ENCODE measurements around the gene USF2. TPM values are rescaled to one million over a fixed set of nuclear protein-coding genes. Genes with fewer than 3 reads are reported as not detected.

USF2 gene
- total RNA-seq, 1 donor from 2014 or later = 236 TPM

DNA sequence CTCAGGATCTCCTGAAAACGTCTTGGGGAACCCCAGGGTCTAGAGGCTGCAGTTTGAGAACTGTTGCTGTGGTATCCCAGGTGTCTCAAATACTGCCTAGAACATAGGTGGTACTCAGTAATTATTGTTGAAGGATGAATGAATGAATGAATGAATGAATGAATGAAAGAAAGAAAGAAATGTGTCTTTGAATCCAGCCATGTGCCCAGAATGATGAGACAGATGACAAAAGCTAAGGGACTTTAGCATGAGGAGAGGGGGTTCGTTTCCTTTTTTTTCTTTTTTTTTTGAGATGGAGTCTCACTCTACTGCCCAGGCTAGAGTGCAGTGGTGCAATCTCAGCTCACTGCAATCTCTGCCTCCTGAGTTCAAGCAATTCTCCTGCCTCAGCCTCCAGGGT lies 12.2 kb upstream of the USF2 start:
- intact Hi-C loops (cut with micrococcal nuclease) = no loop called here
- Mint-ChIP-seq H3K4me3 (no peak overlapping the region), H3K27me3 (no peaks in the 10 kb centered on the region), H3K27ac (no peak overlapping the region), H3K9me3 (no peaks in the 10 kb centered on the region), H3K4me1 (peaks cover 3% of the 10 kb centered on the region), H3K36me3 (ENCODE audit: low read depth) (peaks cover 21% of the 10 kb centered on the region)
- TF ChIP-seq, protein P1, sequence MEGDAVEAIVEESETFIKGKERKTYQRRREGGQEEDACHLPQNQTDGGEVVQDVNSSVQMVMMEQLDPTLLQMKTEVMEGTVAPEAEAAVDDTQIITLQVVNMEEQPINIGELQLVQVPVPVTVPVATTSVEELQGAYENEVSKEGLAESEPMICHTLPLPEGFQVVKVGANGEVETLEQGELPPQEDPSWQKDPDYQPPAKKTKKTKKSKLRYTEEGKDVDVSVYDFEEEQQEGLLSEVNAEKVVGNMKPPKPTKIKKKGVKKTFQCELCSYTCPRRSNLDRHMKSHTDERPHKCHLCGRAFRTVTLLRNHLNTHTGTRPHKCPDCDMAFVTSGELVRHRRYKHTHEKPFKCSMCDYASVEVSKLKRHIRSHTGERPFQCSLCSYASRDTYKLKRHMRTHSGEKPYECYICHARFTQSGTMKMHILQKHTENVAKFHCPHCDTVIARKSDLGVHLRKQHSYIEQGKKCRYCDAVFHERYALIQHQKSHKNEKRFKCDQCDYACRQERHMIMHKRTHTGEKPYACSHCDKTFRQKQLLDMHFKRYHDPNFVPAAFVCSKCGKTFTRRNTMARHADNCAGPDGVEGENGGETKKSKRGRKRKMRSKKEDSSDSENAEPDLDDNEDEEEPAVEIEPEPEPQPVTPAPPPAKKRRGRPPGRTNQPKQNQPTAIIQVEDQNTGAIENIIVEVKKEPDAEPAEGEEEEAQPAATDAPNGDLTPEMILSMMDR (IDR thresholded peaks at IDR 0.05) = no peak
- ChIA-PET POLR2A (interaction anchor here (0.6 to 3.2 kb wide), 3 partner anchors 10 to 170 kb away, joined by 3 to 13 read pairs (median 5); no protein-coding TSS in a partner anchor), CTCF (no interaction called here)
- DNase-seq (no peak), ATAC-seq (ENCODE audit: low read depth) (no peak)

DNA sequence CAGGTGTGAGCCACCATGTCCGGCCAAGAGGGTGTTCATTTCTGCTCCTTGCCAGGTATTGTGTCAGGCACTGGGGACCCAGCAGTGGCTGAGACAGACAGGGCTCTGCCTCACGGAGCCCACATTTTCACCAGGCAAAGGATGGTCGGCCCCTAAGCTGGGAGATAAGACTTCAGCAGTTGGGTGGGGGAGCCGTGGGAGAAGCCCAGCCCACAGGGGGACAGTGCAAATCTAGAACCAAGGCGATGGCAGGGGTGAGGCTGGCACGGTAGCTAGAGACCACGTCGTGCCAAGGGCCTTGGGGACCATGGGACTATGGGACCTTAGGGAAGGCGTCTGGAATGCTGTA lies 11.7 kb upstream of the USF2 start:
- no peak for DNase-seq
- Mint-ChIP-seq H3K4me3 (no peak overlapping the region), H3K27me3 (no peaks in the 10 kb centered on the region), H3K27ac (no peak overlapping the region), H3K4me1 (peaks cover 3% of the 10 kb centered on the region), H3K36me3 (ENCODE audit: low read depth) (peaks cover 19% of the 10 kb centered on the region), H3K9me3 (no peaks in the 10 kb centered on the region)
- intact Hi-C loops (cut with micrococcal nuclease) = no loop called here
- no peak for ATAC-seq (ENCODE audit: low read depth)
- CTCF ChIA-PET = no interaction called here
- POLR2A ChIA-PET = interaction anchor here (3.2 kb wide), 1 partner anchor 10 kb away, joined by 13 read pairs; no protein-coding TSS in a partner anchor
- TF ChIP-seq, protein P1 (IDR thresholded peaks at IDR 0.05) = no peak

DNA sequence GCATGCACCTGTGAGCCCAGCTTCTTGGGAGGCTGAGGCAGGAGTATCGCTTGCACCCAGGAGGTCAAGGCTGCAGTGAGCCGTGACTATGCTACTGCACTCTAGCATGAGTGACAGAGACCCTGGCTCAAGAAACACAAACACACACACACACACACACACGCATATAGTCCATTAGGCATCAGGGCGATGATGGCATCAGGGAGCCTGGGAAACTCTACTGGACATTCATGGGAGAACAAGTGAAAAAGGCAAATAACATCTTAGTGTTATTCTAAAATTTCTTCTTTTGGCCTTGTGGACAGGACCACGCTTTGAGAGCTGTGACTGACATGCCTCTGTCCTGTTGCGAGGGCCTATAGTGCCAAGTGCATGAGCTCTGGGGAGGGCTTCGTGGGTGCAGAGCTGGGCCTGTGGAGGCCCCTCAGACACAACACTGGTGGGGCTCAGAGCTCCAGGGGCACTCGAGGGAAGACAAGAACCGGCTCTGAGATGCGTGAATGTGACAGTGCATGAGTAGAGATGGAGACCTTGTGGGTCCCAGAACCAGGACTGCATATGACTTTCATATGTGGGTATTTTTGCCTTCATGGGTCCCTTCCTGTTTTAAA lies 8.0 kb upstream of the USF2 start:
- no peak for ATAC-seq (ENCODE audit: low read depth)
- peak; percentile 5 for DNase-seq
- Mint-ChIP-seq H3K27me3 (no peaks in the 10 kb centered on the region), H3K4me3 (no peak overlapping the region), H3K36me3 (ENCODE audit: low read depth) (peaks cover 12% of the 10 kb centered on the region), H3K27ac (no peak overlapping the region), H3K4me1 (peaks cover 28% of the 10 kb centered on the region), H3K9me3 (no peaks in the 10 kb centered on the region)
- CTCF ChIA-PET = no interaction called here
- intact Hi-C loops (cut with micrococcal nuclease) = no loop called here
- POLR2A ChIA-PET = interaction anchor here (2.0 kb wide), 1 partner anchor 107 kb away, joined by 5 read pairs; no protein-coding TSS in a partner anchor
- TF ChIP-seq, protein P1 (IDR thresholded peaks at IDR 0.05) = no peak

DNA sequence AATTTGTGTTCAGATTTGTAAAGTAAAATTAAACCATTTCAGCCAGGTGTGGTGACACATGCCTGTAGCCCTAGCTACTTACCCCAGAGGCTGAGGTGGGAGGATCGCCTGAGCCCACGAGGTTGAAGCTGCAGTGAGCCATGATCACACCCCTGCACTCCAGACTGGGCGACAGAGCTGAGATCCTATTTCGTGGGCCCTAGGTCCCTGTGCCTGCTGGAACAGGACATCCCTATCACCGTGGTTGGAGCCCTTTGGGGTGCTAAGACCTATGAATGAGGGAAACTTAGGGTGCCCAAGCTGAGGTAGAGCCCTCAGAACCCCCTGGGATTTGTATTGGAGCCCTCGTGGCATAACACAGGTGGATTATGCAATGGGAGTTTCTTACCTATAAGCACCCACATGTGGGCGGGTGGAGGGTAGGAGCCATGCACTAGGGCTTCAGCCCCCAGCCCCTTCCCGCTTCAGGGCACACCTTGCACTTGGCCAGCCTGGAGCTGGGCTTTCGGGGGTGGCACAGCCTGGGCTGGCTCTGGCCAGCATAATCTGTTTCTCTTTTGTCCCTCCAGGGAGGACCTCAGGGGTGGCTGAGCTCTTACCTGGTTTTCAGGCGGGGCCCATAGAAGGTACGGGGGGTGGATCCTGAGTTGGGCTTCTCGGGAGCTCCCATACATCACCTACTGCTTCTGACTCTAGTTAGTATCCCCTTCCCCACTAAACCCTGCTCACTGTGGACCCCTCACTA lies 7.2 kb upstream of the USF2 start:
- Mint-ChIP-seq H3K27me3 (no peaks in the 10 kb centered on the region), H3K4me3 (no peak overlapping the region), H3K27ac (peak overlapping the region; percentile 50), H3K36me3 (ENCODE audit: low read depth) (peaks cover 18% of the 10 kb centered on the region), H3K9me3 (no peaks in the 10 kb centered on the region), H3K4me1 (peaks cover 32% of the 10 kb centered on the region)
- peak; percentile 12 for DNase-seq
- ChIA-PET POLR2A (interaction anchor here (0.6 to 2.0 kb wide), 5 partner anchors 12 to 108 kb away, joined by 3 to 5 read pairs (median 3); no protein-coding TSS in a partner anchor), CTCF (no interaction called here)
- TF ChIP-seq, protein P1 (IDR thresholded peaks at IDR 0.05) = no peak
- intact Hi-C loops (cut with micrococcal nuclease) = no loop called here
- no peak for ATAC-seq (ENCODE audit: low read depth)

DNA sequence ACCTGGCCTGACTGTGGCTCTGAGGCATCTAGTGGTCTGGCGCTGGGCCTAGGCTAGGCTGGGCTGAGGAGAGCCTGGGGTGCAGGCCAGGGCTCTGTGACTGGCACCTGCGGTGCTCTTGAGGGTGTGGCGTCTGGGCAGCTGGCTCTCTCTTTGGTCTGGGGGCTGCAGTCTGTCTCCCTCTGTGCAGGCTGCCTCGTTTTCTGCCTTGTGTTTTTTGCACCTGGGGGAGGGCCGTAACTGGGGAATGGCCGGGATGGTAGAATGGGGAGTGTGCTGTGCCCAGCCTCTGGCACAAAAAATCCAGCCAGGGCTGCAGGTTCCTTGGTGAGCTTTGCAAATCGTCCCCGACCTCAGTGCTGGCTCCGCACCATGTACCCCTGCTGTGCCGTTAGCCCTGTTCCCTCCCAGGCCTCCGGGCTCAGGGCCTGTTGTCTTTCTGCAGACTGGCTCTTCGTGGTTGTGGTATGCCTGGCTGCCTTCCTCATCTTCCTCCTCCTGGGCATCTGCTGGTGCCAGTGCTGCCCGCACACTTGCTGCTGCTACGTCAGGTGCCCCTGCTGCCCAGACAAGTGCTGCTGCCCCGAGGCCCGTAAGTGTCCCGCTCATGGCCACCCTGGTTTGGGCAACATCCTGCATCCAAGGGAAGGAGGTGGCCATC lies 6.5 kb upstream of the USF2 start:
- CTCF ChIA-PET = no interaction called here

More for the DNA sequence above, 6.5 kb upstream of the USF2 start:
- ATAC-seq (ENCODE audit: low read depth) = no peak
- H3K27me3 Mint-ChIP-seq = no peaks in the 10 kb centered on the region
- DNase-seq = peak; percentile 6
- intact Hi-C loops (cut with micrococcal nuclease) = no loop called here
- H3K27ac Mint-ChIP-seq = peak overlapping the region; percentile 50
- TF ChIP-seq, protein P1 (IDR thresholded peaks at IDR 0.05) = no peak
- no peaks in the 10 kb centered on the region for H3K9me3 Mint-ChIP-seq
- POLR2A ChIA-PET = interaction anchor here (0.7 to 2.0 kb wide), 4 partner anchors 29 to 109 kb away, joined by 3 to 5 read pairs (median 3); no protein-coding TSS in a partner anchor
- H3K36me3 Mint-ChIP-seq (ENCODE audit: low read depth) = peaks cover 18% of the 10 kb centered on the region
- H3K4me3 Mint-ChIP-seq = no peak overlapping the region
- peaks cover 34% of the 10 kb centered on the region for H3K4me1 Mint-ChIP-seq

Measured in activated B cell treated with CpG ODN at 0.5 μM for 24 hours (primary cell).